Adrenal gland (tissue), 12 donors: ENCODE measurements around the gene ADGRD2. TPM values are rescaled to one million over a fixed set of nuclear protein-coding genes. Genes with fewer than 3 reads are reported as not detected.

Source experiments
- DNase-seq, 7 donors: peaks; one replicate each; pipeline ENCODE4 v3.0.0-alpha.2; 2019 to 2020
- H3K27ac ChIP-seq, 5 donors: fragments of 200-600 bp; sonication (generic) in 4 of 5; 1 replicate in 3 of 5; 2 replicates in 2 of 5; pipeline versions ENCODE4 v1.5.1 to v1.8.0; 2016 to 2020; ENCODE audit warnings: mild to moderate bottlenecking in 1 of 5
- H3K27me3 ChIP-seq: fragments of 200-600 bp; 2 replicates; pipeline ENCODE4 v1.8.0; 2021
- H3K36me3 ChIP-seq, 2 donors: fragments of 200-600 bp; replicated peaks in 1 of 2; 1 replicate in 1 of 2; 2 replicates in 1 of 2; pipeline versions ENCODE4 v1.5.1 to v1.8.0; 2018 to 2022
- H3K4me1 ChIP-seq, 2 donors: fragments of 200-600 bp; replicated peaks in 1 of 2; 1 replicate in 1 of 2; 2 replicates in 1 of 2; pipeline versions ENCODE4 v1.5.1 to v1.8.0; 2018 to 2021
- H3K4me3 ChIP-seq, 4 donors: fragments of 200-600 bp; sonication (generic) in 3 of 4; one replicate each; pipeline ENCODE4 v1.5.1; 2016 to 2018
- H3K9me3 ChIP-seq, 3 donors: fragments of 200-600 bp; sonication (generic) in 1 of 3; replicated peaks in 1 of 3; 1 replicate in 2 of 3; 2 replicates in 1 of 3; pipeline versions ENCODE4 v1.5.1 to v1.8.0; 2016 to 2021
- CTCF ChIP-seq, 6 experiments: fragments of 450-650 bp in 4 of 6; fragments of 200-600 bp in 2 of 6; sonication (generic) in 1 of 6; IDR thresholded peaks; 1 replicate in 5 of 6; 2 replicates in 1 of 6; pipeline versions ENCODE4 v1.5.1 to v1.8.0; 2016 to 2021; ENCODE audit warnings: antibody characterized with exemption in 6 of 6, mild to moderate bottlenecking in 2 of 6, moderate library complexity in 1 of 6
- POLR2A ChIP-seq, 2 donors: fragments of 450-650 bp; IDR thresholded peaks; one replicate each; pipeline ENCODE4 v1.6.1; 2017; ENCODE audit warnings: antibody characterized with exemption in 2 of 2, mild to moderate bottlenecking in 2 of 2, moderate library complexity in 1 of 2
- WGBS, 4 donors: extraction: QIAGEN DNeasy Blood & Tissue Kit in 2 of 4; methylation state at CpG; one replicate each; pipeline versions ENCODE4 v1.1.5 to v1.1.7; 2013 to 2017; 5-methylcytosine and 5-hydroxymethylcytosine counted together
- intact Hi-C, 2 donors: fragments of 100-400 bp; cut with DNase I; formaldehyde crosslinking; loops; one replicate each; pipeline versions ENCODE4 v1.14.1 to v1.15.0; 2022 to 2023
- polyA plus RNA-seq, 3 donors: library from polyadenylated mRNA; stranded (reverse); fragments of 200-250 nt in 2 of 3; fragments of 350-450 nt in 1 of 3; fragmentation: Illumina TruSeq in 1 of 3; extraction: RNeasy Lipid Tissue Mini Kit (QIAGEN cat#74804) in 1 of 3; gene quantifications; one replicate each; pipeline ENCODE4 v1.2.3, GENCODE V29; 2013 to 2014
- total RNA-seq, 9 donors: library from RNA; depleted of rRNA in 4 of 9; stranded (reverse); fragments of >200 nt in 4 of 9; fragments of 120-200 nt in 1 of 9; fragmentation: NEBNext Ultra II Directional in 1 of 9; extraction: Animal tissue kit (Norgen Biotek cat#: 25700) in 1 of 9; gene quantifications; one replicate each; pipeline versions ENCODE4 v1.1.0 to v1.2.4, GENCODE V29; 2013 to 2023
- donor health status: healthy with polysubstance abuse.
- donor health status: Bipolar disorder and iron deficiency.
- donor health status: DM: yes; HTN: yes; CAD: no.
- donor health status: DM: no; HTN: no; CAD: no.
- donor health status: DM: no; HTN: no; CAD: no.
- donor health status: DM: yes; HTN: yes; CAD: no.

Gene ADGRD2
- total and polyA plus RNA-seq, 12 donors = 0.16 to 4.4 (median 0.46) TPM; not detected in 4

- Histone ChIP-seq H3K4me3 (no peak overlapping the region), H3K4me1 (no peaks in the 10 kb centered on the region), H3K27ac (no peak overlapping the region), H3K9me3 (no peaks in the 10 kb centered on the region), H3K36me3 (no peaks in the 10 kb centered on the region), H3K27me3 (no peaks in the 10 kb centered on the region)
- intact Hi-C loops = no loop called here
- DNase-seq = no peak
- WGBS, 4 donors = 81 to 100% (median 94%) methylated on average over 1 of the region's 1 CpG
- no peak for TF ChIP-seq POLR2A (IDR thresholded peaks at IDR 0.05)
- TF ChIP-seq CTCF (IDR thresholded peaks at IDR 0.05) = no peak
Measured at GRCh38 chr9:124462739-124463138, 12.5 kb downstream of the ADGRD2 start.

DNA sequence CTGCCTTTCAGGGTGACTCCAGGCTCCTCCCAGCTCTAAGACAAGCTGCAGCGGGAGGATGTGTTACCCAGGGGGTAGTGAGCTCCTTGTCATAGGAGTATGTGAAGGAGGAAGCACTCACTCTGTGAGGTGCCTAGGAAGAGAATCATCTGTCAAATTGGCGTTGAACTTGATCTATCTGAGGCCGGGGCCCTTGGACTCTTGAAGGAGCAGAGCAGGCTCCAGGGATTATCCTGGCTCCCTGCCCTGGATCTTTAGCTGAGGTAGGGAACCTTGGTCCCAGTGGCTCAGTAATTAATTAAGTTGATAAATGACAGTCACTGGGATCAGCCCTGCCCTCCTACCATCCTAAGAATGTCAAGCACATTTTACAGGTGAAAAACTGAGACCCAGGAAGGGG lies 15.5 kb downstream of the ADGRD2 start:
- WGBS, 4 donors = 65 to 89% (median 75%) methylated on average over 3 of the region's 3 CpGs
- Histone ChIP-seq H3K36me3 (no peaks in the 10 kb centered on the region), H3K27me3 (no peaks in the 10 kb centered on the region), H3K4me1 (no peaks in the 10 kb centered on the region), H3K27ac (no peak overlapping the region), H3K4me3 (no peak overlapping the region), H3K9me3 (no peaks in the 10 kb centered on the region)
- no peak for TF ChIP-seq CTCF (IDR thresholded peaks at IDR 0.05)
- TF ChIP-seq POLR2A (IDR thresholded peaks at IDR 0.05) = no peak
- DNase-seq = peak in 1 of 7 donors; percentile 3
- intact Hi-C loops = no loop called here

- intact Hi-C loops = no loop called here
- Histone ChIP-seq H3K4me3 (no peak overlapping the region), H3K4me1 (no peaks in the 10 kb centered on the region), H3K36me3 (no peaks in the 10 kb centered on the region), H3K27me3 (no peaks in the 10 kb centered on the region), H3K27ac (no peak overlapping the region), H3K9me3 (no peaks in the 10 kb centered on the region)
- no peak for TF ChIP-seq CTCF (IDR thresholded peaks at IDR 0.05)
- no peak for TF ChIP-seq POLR2A (IDR thresholded peaks at IDR 0.05)
- 88 to 94% (median 93%) methylated on average over 4 to 17 of the region's 17 CpGs for whole genome bisulfite sequencing, 4 donors
- peak in 2 of 7 donors; percentile 6 to 8 for DNase-seq
Measured at GRCh38 chr9:124467410-124468060, 17.3 kb downstream of the ADGRD2 start.

GRCh38 chr9:124468061-124468740 lies 17.9 kb downstream of the ADGRD2 start:
- Histone ChIP-seq H3K9me3 (no peaks in the 10 kb centered on the region), H3K27ac (no peak overlapping the region), H3K27me3 (no peaks in the 10 kb centered on the region), H3K4me3 (no peak overlapping the region), H3K36me3 (no peaks in the 10 kb centered on the region), H3K4me1 (no peaks in the 10 kb centered on the region)
- no peak for TF ChIP-seq CTCF (IDR thresholded peaks at IDR 0.05)
- no peak for TF ChIP-seq POLR2A (IDR thresholded peaks at IDR 0.05)
- 86 to 90% (median 87%) methylated on average over 2 to 19 of the region's 19 CpGs for WGBS, 4 donors
- peak in 3 of 7 donors; percentile 2 to 8 (median 8) for DNase-seq
- intact Hi-C loops = no loop called here
